ENCODE measurements around the gene LIN9.
A peak's percentile ranks its signal among the peaks of the same experiment; 100 is the strongest.
"Not testable (repeated sequence)": the region's sequence is repeated elsewhere in the genome, so short reads cannot be mapped to it uniquely, and the experiment has no call there.

The LIN9 gene

DNA sequence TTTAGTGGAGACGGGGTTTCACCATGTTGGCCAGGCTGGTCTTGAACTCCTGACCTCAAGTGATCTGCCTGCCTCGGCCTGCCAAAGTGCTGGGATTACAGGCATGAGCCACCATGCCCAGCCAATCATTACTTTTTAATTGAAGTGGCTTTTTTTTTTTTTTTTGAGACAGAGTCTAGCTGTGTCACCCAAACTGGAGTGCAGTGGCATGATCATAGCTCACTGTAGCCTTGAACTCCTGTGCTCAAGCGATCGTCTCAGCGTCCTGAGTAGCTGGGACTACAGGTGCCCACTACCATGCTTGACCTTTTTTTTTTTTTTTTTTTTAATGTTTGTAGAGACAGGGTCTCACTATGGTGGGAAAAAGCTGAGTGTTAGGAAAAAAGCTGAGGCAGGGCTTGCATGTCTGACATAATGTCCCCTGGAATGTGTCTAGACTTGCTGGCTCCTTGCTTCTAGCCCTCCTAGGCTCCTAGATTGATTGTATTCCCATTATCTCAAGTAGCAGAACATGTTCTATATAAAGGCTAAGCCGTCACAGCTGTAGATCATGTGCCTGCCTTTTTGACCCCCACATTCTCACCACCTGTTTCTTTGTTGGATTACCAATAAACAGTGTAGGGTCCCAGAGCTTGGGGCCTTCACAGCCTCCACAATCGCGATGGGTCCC is 36.6 kb downstream of the LIN9 start:
- not testable (repeated sequence) for DNase-seq (ENCODE audit: low spot score)

DNA sequence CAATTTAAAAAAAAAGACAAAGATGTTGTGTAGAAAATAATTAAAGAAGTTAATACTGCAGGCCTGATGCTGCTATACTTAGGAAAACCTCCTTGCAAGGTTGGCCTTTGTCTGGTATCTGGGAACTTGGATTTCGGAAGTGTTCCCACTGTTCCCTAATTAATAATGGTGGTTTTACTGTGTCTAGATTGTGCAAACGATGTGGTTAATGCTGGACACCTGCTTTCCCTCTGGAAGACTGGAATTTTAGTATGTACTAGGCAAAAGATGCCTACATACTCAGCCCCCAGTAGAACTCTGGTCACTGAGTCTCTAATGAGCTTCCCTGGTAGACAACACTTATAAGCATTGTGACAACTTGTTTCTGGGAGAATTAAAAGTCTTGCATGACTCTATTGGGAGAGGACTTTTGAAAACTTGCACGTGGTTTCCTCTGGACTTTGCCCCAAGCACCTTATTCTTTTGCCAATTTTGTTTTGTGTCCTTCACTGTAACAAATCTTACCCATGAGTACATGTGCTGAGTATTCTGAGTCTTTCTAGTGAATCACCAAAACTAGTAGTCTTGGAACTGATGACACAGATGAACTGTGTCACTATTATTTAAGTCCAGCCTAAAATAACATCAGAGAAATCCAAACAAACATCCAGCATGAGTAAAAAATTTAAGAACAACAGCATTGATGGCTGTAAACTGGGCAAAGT is 40.4 kb downstream of the LIN9 start:
- peak; percentile 53 for DNase-seq (ENCODE audit: low spot score)

- DNase-seq (ENCODE audit: low spot score), result no peak
Observed at GRCh38 chr1:226261818-226262217, 47.1 kb downstream of the LIN9 start.

DNA sequence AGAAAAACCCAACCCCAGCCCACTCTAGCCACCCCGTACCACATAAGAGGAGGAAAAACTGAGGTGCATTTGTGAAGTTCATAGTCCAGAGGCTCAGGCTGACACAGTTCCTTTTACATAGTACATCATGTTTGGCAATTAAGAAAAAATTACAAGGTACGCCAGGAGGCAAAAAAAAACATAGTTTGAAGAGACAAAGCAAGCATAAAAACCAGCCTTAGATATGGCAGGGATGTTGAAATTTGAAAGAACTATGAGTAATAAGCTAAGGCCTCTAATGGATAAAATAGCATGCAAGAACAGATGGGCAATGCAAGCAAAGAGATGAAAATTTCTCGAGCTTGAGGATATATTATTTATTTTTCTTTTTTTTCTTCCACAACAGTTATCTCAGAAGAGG is 53.6 kb downstream of the LIN9 start:
- DNase-seq (ENCODE audit: low spot score), result no peak

- DNase-seq (ENCODE audit: low spot score), result no peak
Observed at GRCh38 chr1:226253933-226254332, 55.0 kb downstream of the LIN9 start.

DNA sequence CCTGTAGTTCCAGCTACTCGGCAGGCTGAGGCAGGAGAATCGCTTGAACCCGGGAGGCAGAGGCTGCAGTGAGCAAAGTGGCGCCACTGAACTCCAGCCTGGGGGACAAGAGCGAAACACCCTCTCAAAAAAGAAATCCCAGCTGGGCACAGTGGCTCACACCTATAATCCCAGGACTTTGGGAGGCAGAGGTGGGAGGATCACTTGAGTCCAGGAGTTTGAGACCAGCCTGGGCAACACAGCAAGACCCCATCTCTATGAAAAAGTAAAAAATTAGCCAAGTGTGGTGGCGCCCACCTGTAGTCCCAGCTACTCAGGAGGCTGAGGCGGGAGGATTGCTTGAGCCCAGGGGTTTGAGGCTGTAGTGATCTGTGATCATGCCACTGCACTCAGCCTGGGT is 56.1 kb downstream of the LIN9 start:
- DNase-seq (ENCODE audit: low spot score), result not testable (repeated sequence)

- DNase-seq (ENCODE audit: low spot score), result no peak
Observed at GRCh38 chr1:226250511-226250910, 58.5 kb downstream of the LIN9 start.

- DNase-seq (ENCODE audit: low spot score), result no peak
Observed at GRCh38 chr1:226248796-226249195, 60.2 kb downstream of the LIN9 start.

DNA sequence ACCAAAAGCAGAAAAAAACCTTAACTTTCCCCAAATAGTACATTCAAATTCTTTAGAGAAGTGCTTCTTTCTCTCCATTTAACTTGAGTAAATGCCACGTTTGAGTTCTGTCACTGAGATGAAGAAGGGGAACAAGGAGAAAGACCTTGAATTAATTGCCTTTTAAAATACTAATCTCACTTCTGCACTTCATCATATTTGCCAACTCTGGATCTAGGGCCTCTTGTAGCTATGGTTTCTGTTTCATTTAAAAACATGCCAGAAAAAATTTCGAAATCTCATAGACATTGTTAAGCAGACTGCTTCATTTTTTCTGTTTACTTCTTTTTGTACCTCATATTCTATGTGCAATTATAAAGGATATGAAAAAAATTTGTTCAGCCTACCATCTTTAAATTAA is 60.9 kb downstream of the LIN9 start:
- DNase-seq (ENCODE audit: low spot score), result peak; percentile 38

DNA sequence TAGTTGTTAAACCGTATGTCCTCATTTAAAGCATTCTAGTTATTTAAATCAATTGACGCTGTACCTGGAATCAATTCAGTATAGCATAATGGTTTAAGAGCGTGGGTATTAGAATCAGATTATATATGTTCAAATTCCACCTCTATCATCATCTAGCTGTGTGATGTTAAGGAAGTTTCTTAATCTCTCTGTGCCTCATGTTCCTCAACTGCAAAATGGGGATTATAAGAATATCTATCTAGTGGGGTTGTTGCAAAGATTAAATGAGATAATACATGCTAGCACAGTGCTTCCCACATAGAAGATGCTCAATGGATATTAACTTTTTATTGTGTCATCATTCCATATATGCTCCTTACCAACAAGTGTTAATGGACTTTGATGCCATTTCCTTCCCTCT is 69.5 kb downstream of the LIN9 start:
- DNase-seq (ENCODE audit: low spot score), result no peak

GRCh38 chr1:226236826-226237225 is 72.1 kb downstream of the LIN9 start:
- no peak for DNase-seq (ENCODE audit: low spot score)

DNA sequence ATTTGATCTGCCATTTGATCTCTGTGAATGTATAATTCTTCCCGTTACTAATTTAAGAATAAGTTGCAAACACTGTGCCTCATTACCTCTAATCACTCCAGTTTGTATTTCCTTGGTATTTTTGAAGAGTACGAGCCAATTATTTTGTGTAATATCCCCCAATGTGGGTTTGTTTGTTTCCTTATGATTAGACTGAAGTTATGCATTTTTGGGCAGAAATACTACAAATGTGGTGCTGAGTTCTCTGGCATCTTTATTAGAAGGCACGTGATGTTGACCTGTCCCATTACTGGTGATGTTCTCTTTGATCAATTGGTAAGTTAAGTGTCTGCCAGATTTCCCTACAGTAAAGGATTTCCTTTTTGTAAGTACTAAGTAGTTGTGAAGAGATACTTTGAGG is 75.2 kb downstream of the LIN9 start:
- DNase-seq (ENCODE audit: low spot score), result no peak

- no peak for DNase-seq (ENCODE audit: low spot score)
Observed at GRCh38 chr1:226233293-226233692, 75.7 kb downstream of the LIN9 start.

DNA sequence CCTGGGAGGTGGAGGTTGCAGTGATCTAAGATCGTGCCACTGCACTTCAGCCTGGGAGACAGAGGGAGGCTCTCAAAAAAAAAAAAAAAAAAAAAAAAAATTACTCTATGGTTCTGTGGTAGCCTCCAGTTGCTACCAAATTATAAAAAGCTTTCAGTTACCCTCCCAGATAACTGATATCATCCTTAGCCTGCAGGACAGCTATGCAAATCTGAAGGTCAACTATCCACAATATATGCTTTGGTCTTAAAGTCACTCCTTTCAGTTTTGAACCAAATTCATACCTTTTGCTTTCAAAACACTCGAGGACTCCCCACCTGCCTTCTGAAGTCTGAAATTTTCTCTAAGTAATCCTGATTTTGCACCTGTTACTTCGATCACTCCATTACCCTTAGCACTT is 82.4 kb downstream of the LIN9 start:
- no peak for DNase-seq (ENCODE audit: low spot score)

- peak; percentile 47 for DNase-seq (ENCODE audit: low spot score)
Observed at GRCh38 chr1:226223786-226224244, 85.1 kb downstream of the LIN9 start.

GRCh38 chr1:226223157-226223785 is 85.7 kb downstream of the LIN9 start, which contains the start of gene MIXL1:
TSS of gene MIXL1 (plus strand) at chr1:226223664. CDS start at chr1:226223682, 18 bp downstream.
- DNase-seq (ENCODE audit: low spot score), result peak; percentile 47

DNA sequence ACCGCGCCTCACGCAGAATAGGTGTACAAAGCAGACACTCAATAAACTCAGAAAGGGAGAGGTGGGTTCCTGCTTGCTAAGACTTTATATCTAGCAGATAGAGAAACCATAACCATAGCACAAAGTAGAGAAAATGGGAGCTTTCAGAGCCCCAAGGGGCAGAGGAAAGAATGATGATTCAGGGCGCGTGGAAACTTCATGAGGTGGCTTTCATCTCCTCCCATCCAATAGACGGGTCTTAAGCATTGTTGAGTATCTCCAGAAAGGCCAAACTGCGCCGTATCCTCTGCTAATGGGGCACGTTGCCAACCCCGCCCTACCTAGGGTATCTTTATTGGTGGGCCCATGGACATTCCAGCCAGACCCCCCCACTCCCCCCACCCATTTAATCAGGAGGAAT is 86.3 kb downstream of the LIN9 start:
- DNase-seq (ENCODE audit: low spot score), result peak; percentile 8

DNA sequence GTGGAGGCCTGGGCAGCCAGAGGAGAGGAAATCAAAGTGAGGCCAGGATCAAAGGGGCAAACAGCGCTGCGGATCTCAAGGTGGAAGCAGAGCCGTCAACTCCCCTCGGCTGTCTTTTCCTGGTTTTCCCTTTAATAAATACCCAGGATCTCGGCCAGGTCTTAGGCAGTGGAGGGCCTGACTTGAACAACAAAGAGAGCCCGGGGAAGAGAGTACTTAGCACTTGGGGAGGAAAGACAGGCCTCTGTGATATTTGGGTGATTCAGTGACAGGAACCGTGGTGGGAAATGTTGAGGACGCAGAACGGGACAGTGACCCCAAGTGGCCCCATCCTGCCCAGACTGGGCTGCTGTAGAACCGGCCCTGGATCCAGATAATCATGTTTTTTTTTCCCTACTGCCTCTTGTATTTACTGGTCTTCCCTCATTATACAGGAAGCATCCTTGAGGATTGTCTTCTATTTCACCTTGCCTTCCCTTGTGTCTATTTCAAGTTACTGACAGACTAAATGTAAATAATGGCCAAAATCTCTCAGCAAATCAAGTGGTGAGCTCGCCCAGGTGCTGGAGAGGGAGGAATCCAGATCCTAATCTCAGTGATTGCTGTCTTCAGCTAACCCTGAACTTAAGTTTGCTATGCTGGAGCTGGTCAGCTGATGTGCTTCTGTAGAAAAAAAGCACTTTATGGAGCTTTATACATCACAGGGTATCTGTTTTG is 88.3 kb downstream of the LIN9 start:
- DNase-seq (ENCODE audit: low spot score), result no peak

DNA sequence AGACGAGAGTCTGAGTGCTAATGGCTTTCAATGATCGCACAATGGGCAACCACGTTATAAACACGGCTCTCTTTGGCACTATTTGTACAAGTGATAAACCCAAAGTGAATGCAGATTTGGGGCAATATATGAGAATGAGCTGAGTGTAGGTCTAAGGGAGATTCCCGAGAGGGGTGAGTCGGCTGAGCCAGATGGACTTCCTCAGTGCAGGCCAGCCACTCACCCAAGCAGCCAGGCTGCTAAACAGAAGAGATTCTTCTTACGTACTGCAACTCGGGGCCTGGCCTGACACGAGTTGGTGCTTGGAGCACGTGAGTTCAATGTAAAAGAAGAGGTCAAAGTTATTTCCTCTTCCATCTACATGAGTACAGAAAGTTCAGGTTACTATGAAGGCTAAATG is 91.7 kb downstream of the LIN9 start:
- DNase-seq (ENCODE audit: low spot score), result peak; percentile 17

DNA sequence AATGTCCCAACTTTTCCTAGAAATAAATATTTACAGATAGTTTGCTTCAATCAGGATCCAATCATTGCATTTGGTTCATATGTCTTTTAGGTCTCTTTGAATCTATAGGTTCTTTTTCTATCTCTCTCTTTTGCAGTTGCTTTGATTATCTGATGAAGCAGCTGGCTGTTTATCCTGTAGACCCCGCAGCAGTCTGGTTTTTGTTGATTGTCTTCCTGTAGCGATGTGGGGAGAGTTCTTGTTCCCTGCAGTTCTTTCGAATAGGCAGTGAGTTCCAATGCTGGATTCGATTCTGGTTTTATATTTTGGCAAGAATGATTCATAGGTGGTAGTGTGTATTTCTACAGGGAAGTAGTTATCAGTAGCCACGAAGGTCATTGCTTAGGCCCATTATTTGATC is 92.9 kb downstream of the LIN9 start:
- DNase-seq (ENCODE audit: low spot score), result no peak

- DNase-seq (ENCODE audit: low spot score), result no peak
Observed at GRCh38 chr1:226215239-226215638, 93.7 kb downstream of the LIN9 start.

DNA sequence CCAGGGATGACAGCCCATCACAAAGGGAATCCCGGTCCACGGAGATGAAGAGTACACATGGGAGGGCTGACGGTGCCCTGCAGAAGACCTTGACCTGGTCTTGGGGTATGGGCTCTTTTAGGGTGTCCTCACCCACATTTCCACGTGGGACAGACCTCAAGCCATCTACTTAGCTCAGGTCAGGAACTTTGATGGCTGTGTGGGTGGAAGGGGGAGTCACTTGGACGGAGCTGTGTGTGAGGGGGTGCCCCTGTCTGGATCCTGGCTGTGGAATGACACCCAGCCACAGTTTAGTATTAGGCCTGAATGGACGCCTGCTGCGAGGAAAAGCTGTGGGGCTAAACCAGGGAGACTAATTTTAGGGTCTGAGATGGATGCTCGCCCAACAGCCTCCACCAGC is 96.4 kb downstream of the LIN9 start:
- DNase-seq (ENCODE audit: low spot score), result no peak
